ENCODE measurements around the gene FILIP1L. TPM values are rescaled to one million over a fixed set of nuclear protein-coding genes. Genes with fewer than 3 reads are reported as not detected.
A peak's percentile ranks its signal among the peaks of the same experiment; 100 is the strongest.

Gene FILIP1L
- total and polyA plus RNA-seq, 2 of the 4 experiments (the other 2 are of a cell fraction): 11.5 to 19.9 TPM

DNA sequence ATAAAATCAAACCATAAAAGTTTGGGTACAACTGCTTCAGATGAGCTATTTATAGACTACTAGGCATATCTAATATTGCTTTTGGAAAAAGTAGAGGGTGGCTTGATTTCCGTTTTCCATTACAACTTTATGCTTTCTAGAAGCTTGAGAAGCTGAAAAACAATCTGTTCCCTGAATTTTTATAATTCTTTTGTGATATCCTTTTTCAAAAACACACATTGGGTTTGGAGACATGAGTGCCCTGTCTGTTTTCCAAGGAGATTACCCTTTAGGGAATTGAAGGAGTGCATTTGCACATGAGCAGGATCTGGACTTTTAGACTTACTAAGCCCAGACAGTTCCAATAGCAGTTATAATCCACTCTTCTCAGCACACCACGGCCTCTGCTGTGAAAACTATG lies 49.5 kb upstream of the FILIP1L start:
- Histone ChIP-seq H3K4ac (ENCODE audit: low read depth, low read length) (no peak overlapping the region; the same call in 1 of the 2 replicates), H2BK20ac (ENCODE audit: low read depth, low read length) (no peak overlapping the region), H3K18ac (ENCODE audit: low read depth, low read length) (no peak overlapping the region), H3K56ac (ENCODE audit: extremely low read depth, insufficient read depth, low read length) (no peak overlapping the region), H2BK5ac (ENCODE audit: low read depth, low read length, poor library complexity, severe bottlenecking) (no peak overlapping the region), H3K36me3 (ENCODE audit: control insufficient read depth, insufficient read depth, low read length) (no peaks in the 10 kb centered on the region), H3K79me1 (ENCODE audit: low read depth in 1 of 2, low read length in 2 of 2) (no peaks in the 10 kb centered on the region), H4K5ac (ENCODE audit: low read depth, low read length) (no peak overlapping the region), H3K4me1 (ENCODE audit: control insufficient read depth, insufficient read depth, low read length) (peaks cover 5% of the 10 kb centered on the region), H3K27me3 (ENCODE audit: control insufficient read depth, insufficient read depth, low read length) (no peaks in the 10 kb centered on the region), H3K9me1 (ENCODE audit: insufficient read depth, low read length) (no peaks in the 10 kb centered on the region; the same call in 1 of the 2 replicates), H2BK120ac (ENCODE audit: low read depth, low read length) (no peak overlapping the region), H4K8ac (ENCODE audit: low read depth in 2 of 2, low read length in 2 of 2) (no peak overlapping the region), H3K23ac (ENCODE audit: low read depth, low read length) (no peak overlapping the region), H3K4me2 (ENCODE audit: low read depth, low read length) (no peak overlapping the region), H3K9ac (ENCODE audit: low read depth, low read length) (no peak overlapping the region), H4K20me1 (ENCODE audit: insufficient read depth, low read length) (no peaks in the 10 kb centered on the region), H3K4me3 (ENCODE audit: insufficient read depth, low read depth, low read length) (no peak overlapping the region), H3K14ac (replicated peaks; ENCODE audit: low read depth, low read length) (no peak overlapping the region), H2AK9ac (replicated peaks; ENCODE audit: low read depth, low read length, poor library complexity) (no peak overlapping the region), H4K91ac (ENCODE audit: insufficient read depth, low read depth, low read length) (no peak overlapping the region), H3K9me3 (ENCODE audit: control insufficient read depth, insufficient read depth, low read length) (no peaks in the 10 kb centered on the region), H2AFZ (replicated peaks; ENCODE audit: low read length, poor library complexity) (no peak overlapping the region), H2AK5ac (ENCODE audit: low read depth, low read length) (no peak overlapping the region), H2BK15ac (ENCODE audit: low read depth, low read length) (peak overlapping the region; percentile 50; the same call in 1 of the 3 replicates), H3K27ac (ENCODE audit: insufficient read depth, low read length) (no peak overlapping the region)
- ChIA-PET CTCF (no interaction called here), POLR2A (ENCODE audit: unreplicated experiment) (no interaction called here)
- intact Hi-C loops (cut with micrococcal nuclease): no loop called here
- no peak for TF ChIP-seq FOS (IDR thresholded peaks at IDR 0.05; ENCODE audit: low read depth, low read length)
- TF ChIP-seq MXI1 (IDR thresholded peaks at IDR 0.05; ENCODE audit: borderline replicate concordance, low read depth, low read length): no peak
- TF ChIP-seq, protein P1, sequence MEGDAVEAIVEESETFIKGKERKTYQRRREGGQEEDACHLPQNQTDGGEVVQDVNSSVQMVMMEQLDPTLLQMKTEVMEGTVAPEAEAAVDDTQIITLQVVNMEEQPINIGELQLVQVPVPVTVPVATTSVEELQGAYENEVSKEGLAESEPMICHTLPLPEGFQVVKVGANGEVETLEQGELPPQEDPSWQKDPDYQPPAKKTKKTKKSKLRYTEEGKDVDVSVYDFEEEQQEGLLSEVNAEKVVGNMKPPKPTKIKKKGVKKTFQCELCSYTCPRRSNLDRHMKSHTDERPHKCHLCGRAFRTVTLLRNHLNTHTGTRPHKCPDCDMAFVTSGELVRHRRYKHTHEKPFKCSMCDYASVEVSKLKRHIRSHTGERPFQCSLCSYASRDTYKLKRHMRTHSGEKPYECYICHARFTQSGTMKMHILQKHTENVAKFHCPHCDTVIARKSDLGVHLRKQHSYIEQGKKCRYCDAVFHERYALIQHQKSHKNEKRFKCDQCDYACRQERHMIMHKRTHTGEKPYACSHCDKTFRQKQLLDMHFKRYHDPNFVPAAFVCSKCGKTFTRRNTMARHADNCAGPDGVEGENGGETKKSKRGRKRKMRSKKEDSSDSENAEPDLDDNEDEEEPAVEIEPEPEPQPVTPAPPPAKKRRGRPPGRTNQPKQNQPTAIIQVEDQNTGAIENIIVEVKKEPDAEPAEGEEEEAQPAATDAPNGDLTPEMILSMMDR (conservative IDR thresholded peaks at IDR 0.05; ENCODE audit: low read depth, low read length): no peak
- TF ChIP-seq CHD1 (IDR thresholded peaks at IDR 0.05; ENCODE audit: low read depth, low read length): no peak
- no peak for TF ChIP-seq NFE2L2 (IDR thresholded peaks at IDR 0.05; ENCODE audit: low read depth, low read length)
- TF ChIP-seq CEBPB (IDR thresholded peaks at IDR 0.05; ENCODE audit: low read depth, low read length): no peak
- no peak for TF ChIP-seq MAZ (IDR thresholded peaks at IDR 0.05; ENCODE audit: borderline replicate concordance, low read depth, low read length)
- no peak for TF ChIP-seq MAFK (IDR thresholded peaks at IDR 0.05; ENCODE audit: low read depth, low read length)
- TF ChIP-seq RCOR1 (IDR thresholded peaks at IDR 0.05; ENCODE audit: insufficient replicate concordance, low read length): no peak
- TF ChIP-seq BHLHE40 (IDR thresholded peaks at IDR 0.05; ENCODE audit: low read depth, low read length): no peak
- TF ChIP-seq, protein P2, sequence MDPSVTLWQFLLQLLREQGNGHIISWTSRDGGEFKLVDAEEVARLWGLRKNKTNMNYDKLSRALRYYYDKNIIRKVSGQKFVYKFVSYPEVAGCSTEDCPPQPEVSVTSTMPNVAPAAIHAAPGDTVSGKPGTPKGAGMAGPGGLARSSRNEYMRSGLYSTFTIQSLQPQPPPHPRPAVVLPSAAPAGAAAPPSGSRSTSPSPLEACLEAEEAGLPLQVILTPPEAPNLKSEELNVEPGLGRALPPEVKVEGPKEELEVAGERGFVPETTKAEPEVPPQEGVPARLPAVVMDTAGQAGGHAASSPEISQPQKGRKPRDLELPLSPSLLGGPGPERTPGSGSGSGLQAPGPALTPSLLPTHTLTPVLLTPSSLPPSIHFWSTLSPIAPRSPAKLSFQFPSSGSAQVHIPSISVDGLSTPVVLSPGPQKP (IDR thresholded peaks at IDR 0.05; ENCODE audit: borderline replicate concordance, low read depth, low read length): no peak
- no peak for TF ChIP-seq POLR2A (IDR thresholded peaks at IDR 0.05; ENCODE audit: low read depth, low read length)
- no peak for TF ChIP-seq RFX5 (IDR thresholded peaks at IDR 0.05; ENCODE audit: low read depth, low read length)
- TF ChIP-seq SMC3 (IDR thresholded peaks at IDR 0.05; ENCODE audit: low read depth, low read length): no peak
- no peak for TF ChIP-seq RAD21 (IDR thresholded peaks at IDR 0.05; ENCODE audit: low read length)
- TF ChIP-seq, protein P3, sequence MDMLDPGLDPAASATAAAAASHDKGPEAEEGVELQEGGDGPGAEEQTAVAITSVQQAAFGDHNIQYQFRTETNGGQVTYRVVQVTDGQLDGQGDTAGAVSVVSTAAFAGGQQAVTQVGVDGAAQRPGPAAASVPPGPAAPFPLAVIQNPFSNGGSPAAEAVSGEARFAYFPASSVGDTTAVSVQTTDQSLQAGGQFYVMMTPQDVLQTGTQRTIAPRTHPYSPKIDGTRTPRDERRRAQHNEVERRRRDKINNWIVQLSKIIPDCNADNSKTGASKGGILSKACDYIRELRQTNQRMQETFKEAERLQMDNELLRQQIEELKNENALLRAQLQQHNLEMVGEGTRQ (IDR thresholded peaks at IDR 0.05; ENCODE audit: low read depth, low read length): no peak
- in situ Hi-C loops (cut with MboI; ENCODE audit: low sequenced_read_pairs): no loop called here
- DNase-seq (no peak), ATAC-seq (ENCODE audit: low read depth) (no peak)
- dilution Hi-C loops (cut with HindIII; ENCODE audit: low sequenced_read_pairs, unreplicated experiment): no loop called here
- no TSS peak for BruUV-seq (replicated peaks)
- WGBS, 2 experiments (ENCODE audit: extremely low coverage in 2 of 2, insufficient read length in 1 of 2): no CpG with 5 or more reads among the region's 2 CpGs

All from IMR-90 (cell line).